K562 (cell line): ENCODE measurements around the gene IFI30. TPM values are rescaled to one million over a fixed set of nuclear protein-coding genes. Genes with fewer than 3 reads are reported as not detected.

Experiments used
- BMI1 ChIP-seq: fragments of 150-350 bp; IDR thresholded peaks from 2 replicates; pipeline ENCODE4 v1.6.1; 2014; ENCODE audit warnings: low read length
- DDX20 ChIP-seq: fragments of 450-650 bp; IDR thresholded peaks from 2 replicates; pipeline ENCODE4 v1.6.1; 2016; ENCODE audit warnings: missing genetic modification characterization, low read depth, mild to moderate bottlenecking, missing compliant biosample characterization, moderate library complexity
- ETV1 ChIP-seq: fragments of 450-650 bp; conservative IDR thresholded peaks from 2 replicates; pipeline ENCODE4 v1.6.1; 2016; ENCODE audit warnings: missing genetic modification characterization, control low read depth, low read depth, missing compliant biosample characterization
- HDAC8 ChIP-seq: fragments of 450-650 bp; IDR thresholded peaks from 2 replicates; pipeline ENCODE4 v1.6.1; 2016; ENCODE audit warnings: mild to moderate bottlenecking, missing genetic modification characterization, moderate library complexity, missing compliant biosample characterization
- HDGF ChIP-seq: fragments of 450-650 bp; IDR thresholded peaks from 2 replicates; pipeline ENCODE4 v1.6.1; 2016
- LEF1 ChIP-seq: fragments of 450-650 bp; IDR thresholded peaks from 2 replicates; pipeline ENCODE4 v1.6.1; 2016; ENCODE audit warnings: mild to moderate bottlenecking
- NCOA2 ChIP-seq, 2 experiments: fragments of 450-650 bp; IDR thresholded peaks; 2 replicates each; pipeline ENCODE4 v1.6.1; 2018; ENCODE audit warnings: mild to moderate bottlenecking in 2 of 2, moderate library complexity in 1 of 2; ENCODE audit not compliant: partially characterized antibody in 2 of 2
- PYGO2 ChIP-seq: fragments of 450-650 bp; IDR thresholded peaks from 2 replicates; pipeline ENCODE4 v1.6.1; 2016; ENCODE audit warnings: mild to moderate bottlenecking, missing genetic modification characterization, moderate library complexity, missing compliant biosample characterization
- RBM22 ChIP-seq: fragments of 200-400 bp; formaldehyde crosslinking; IDR thresholded peaks from 2 replicates; pipeline ENCODE4 v1.6.1; 2018; ENCODE audit warnings: low read length, low read depth; ENCODE audit not compliant: poor library complexity, severe bottlenecking
- SPI1 ChIP-seq: IDR thresholded peaks from 2 replicates; pipeline ENCODE4 v1.6.1; 2011; ENCODE audit warnings: low read depth, low read length, control low read depth, borderline replicate concordance
- TARDBP ChIP-seq: fragments of 450-650 bp; IDR thresholded peaks from 2 replicates; pipeline ENCODE4 v1.6.1; 2016
- TCF7L2 ChIP-seq: fragments of 150-350 bp; IDR thresholded peaks from 2 replicates; pipeline ENCODE4 v1.6.1; 2016; ENCODE audit warnings: low read depth, mild to moderate bottlenecking, low read length, moderate library complexity
- XRCC4 ChIP-seq: IDR thresholded peaks from one replicate; pipeline ENCODE4 v1.6.1; 2011; ENCODE audit not compliant: insufficient read depth, insufficient read length; ENCODE audit errors: extremely low read depth
- ZNF239 ChIP-seq: fragments of 250-450 bp; sonication (Bioruptor Pico); IDR thresholded peaks from 2 replicates; pipeline ENCODE4 v1.4.0; 2020; ENCODE audit warnings: mild to moderate bottlenecking
- ZNF3 ChIP-seq: fragments of 250-450 bp; sonication (Bioruptor Pico); IDR thresholded peaks from 2 replicates; pipeline ENCODE4 v1.5.0; 2021; ENCODE audit warnings: mild to moderate bottlenecking, moderate library complexity
- ZNF707 ChIP-seq: fragments of 250-450 bp; sonication (Bioruptor Pico); conservative IDR thresholded peaks from 2 replicates; pipeline ENCODE4 v1.8.0; 2022; ENCODE audit warnings: inconsistent platforms, mild to moderate bottlenecking, moderate library complexity
- polyA plus RNA-seq, 8 experiments: library from polyadenylated mRNA; depleted of rRNA in 4 of 8; stranded (reverse) in 5 of 8; unstranded in 3 of 8; fragments of >200 nt; fragmentation: Nextera tagmentation in 2 of 8; fragmentation: Illumina TruSeq in 1 of 8; extraction: Ambion mirVana in 2 of 8; extraction: Trizol in 1 of 8; gene quantifications; 2 replicates each; pipeline versions ENCODE4 v1.2.1 to v1.2.3, GENCODE V29; 2011 to 2014; ENCODE audit warnings: inconsistent platforms in 1 of 8, missing spikeins in 1 of 8
- total RNA-seq, 7 experiments: library from RNA; depleted of rRNA in 6 of 7; stranded (reverse); fragments of >200 nt in 6 of 7; fragmentation: Illumina TruSeq in 2 of 7; extraction: Trizol in 2 of 7; gene quantifications; 2 replicates each; pipeline versions ENCODE4 v1.2.1 to v1.2.3, GENCODE V29; 2011 to 2021; ENCODE audit warnings: low replicate concordance in 1 of 7
- TF ChIP-seq, protein P1 (sequence below): fragments of 150-350 bp; IDR thresholded peaks from 2 replicates; pipeline ENCODE4 v1.6.1; 2014; ENCODE audit warnings: low read depth, mild to moderate bottlenecking, low read length, borderline replicate concordance
- TF ChIP-seq, protein P2 (sequence below): fragments of 450-650 bp; IDR thresholded peaks from 2 replicates; pipeline ENCODE4 v1.6.1; 2017; ENCODE audit warnings: mild to moderate bottlenecking, moderate library complexity
- TF ChIP-seq, protein P3 (sequence below), 2 experiments: fragments of 200-800 bp in 1 of 2; sonication (Bioruptor generic) in 1 of 2; sonication (generic) in 1 of 2; formaldehyde crosslinking in 1 of 2; IDR thresholded peaks in 1 of 2; conservative IDR thresholded peaks in 1 of 2; 2 replicates each; pipeline versions ENCODE4 v1.5.0 to v1.6.1; 2016 to 2020; ENCODE audit warnings: missing compliant biosample characterization in 1 of 2, missing genetic modification characterization in 1 of 2, missing genetic modification reagents in 1 of 2
- TF ChIP-seq, protein P4 (sequence below): fragments of 250-450 bp; sonication (Bioruptor Pico); IDR thresholded peaks from 2 replicates; pipeline ENCODE4 v1.8.0; 2022; ENCODE audit warnings: inconsistent platforms, mild to moderate bottlenecking, moderate library complexity, borderline replicate concordance

Gene IFI30
- total and polyA plus RNA-seq, 9 of the 15 experiments (the other 6 are each of a cell fraction or from before 2014, with no cell fraction given): 63.7 to 430 (median 109) TPM

DNA sequence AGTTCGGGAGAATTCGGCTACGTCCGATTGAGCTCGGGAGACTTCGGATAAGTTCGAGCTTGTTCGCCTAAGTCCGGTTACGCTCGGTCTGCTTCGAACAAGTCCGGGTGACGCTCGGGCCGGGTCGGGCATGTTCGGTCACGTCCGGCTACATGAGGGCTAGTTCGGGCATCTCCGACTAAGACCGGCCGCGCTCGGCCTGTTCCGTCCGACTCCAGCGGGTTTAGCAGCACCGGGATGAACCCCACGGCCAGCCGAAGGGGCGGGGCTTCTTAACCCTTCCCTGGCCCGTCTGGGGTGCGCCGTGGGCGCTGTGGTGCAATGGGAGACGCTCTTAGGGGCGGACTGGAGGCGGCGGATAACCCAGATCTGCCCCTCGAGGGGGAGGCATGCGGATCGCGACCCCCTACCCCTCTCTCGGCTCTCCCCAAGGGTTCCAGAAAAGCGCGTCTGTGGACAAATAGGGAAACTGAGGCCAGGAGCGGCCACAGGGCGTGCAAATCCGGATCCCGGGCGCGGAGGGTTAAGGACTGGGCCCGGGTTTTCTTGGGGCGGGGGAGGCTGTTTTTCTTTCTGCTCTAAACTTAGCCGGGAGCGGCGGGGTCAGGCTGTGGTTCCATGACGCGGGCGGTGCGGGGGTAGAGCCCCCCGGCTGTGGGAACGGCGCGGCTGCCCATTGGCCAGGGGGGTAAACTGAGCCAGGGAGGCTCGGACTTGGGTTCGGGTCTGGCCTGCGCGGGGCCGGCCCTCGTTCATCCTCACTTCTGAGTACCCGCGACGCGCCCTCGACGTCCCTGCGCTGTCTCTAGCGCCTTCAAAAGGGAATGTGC lies 51.1 kb downstream of the IFI30 start (continued):
- TF ChIP-seq, protein P1, sequence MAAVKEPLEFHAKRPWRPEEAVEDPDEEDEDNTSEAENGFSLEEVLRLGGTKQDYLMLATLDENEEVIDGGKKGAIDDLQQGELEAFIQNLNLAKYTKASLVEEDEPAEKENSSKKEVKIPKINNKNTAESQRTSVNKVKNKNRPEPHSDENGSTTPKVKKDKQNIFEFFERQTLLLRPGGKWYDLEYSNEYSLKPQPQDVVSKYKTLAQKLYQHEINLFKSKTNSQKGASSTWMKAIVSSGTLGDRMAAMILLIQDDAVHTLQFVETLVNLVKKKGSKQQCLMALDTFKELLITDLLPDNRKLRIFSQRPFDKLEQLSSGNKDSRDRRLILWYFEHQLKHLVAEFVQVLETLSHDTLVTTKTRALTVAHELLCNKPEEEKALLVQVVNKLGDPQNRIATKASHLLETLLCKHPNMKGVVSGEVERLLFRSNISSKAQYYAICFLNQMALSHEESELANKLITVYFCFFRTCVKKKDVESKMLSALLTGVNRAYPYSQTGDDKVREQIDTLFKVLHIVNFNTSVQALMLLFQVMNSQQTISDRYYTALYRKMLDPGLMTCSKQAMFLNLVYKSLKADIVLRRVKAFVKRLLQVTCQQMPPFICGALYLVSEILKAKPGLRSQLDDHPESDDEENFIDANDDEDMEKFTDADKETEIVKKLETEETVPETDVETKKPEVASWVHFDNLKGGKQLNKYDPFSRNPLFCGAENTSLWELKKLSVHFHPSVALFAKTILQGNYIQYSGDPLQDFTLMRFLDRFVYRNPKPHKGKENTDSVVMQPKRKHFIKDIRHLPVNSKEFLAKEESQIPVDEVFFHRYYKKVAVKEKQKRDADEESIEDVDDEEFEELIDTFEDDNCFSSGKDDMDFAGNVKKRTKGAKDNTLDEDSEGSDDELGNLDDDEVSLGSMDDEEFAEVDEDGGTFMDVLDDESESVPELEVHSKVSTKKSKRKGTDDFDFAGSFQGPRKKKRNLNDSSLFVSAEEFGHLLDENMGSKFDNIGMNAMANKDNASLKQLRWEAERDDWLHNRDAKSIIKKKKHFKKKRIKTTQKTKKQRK: no peak
- TF ChIP-seq, protein P2, sequence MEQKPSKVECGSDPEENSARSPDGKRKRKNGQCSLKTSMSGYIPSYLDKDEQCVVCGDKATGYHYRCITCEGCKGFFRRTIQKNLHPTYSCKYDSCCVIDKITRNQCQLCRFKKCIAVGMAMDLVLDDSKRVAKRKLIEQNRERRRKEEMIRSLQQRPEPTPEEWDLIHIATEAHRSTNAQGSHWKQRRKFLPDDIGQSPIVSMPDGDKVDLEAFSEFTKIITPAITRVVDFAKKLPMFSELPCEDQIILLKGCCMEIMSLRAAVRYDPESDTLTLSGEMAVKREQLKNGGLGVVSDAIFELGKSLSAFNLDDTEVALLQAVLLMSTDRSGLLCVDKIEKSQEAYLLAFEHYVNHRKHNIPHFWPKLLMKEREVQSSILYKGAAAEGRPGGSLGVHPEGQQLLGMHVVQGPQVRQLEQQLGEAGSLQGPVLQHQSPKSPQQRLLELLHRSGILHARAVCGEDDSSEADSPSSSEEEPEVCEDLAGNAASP: no peak
- TF ChIP-seq RBM22 (no peak), BMI1 (no peak), XRCC4 (no peak), HDAC8 (tag) (no peak), TARDBP (no peak), ETV1 (tag) (no peak), SPI1 (no peak), ZNF239 (CRISPR knock-in tag) (no peak), NCOA2 (IDR thresholded peaks at IDR 0.05; ENCODE audit: partially characterized antibody in 2 of 2) (no peak), LEF1 (0 out of 2 replicates have a peak, but pooled peaks have one; percentile 45), DDX20 (tag) (no peak), HDGF (no peak), ZNF707 (CRISPR knock-in tag) (no peak), ZNF3 (no peak), PYGO2 (tag) (no peak), TCF7L2 (no peak)
- TF ChIP-seq, protein P3, sequence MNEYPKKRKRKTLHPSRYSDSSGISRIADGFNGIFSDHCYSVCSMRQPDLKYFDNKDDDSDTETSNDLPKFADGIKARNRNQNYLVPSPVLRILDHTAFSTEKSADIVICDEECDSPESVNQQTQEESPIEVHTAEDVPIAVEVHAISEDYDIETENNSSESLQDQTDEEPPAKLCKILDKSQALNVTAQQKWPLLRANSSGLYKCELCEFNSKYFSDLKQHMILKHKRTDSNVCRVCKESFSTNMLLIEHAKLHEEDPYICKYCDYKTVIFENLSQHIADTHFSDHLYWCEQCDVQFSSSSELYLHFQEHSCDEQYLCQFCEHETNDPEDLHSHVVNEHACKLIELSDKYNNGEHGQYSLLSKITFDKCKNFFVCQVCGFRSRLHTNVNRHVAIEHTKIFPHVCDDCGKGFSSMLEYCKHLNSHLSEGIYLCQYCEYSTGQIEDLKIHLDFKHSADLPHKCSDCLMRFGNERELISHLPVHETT (CRISPR knock-in tag; conservative IDR thresholded peaks at IDR 0.05 in 1 of 2, IDR thresholded peaks at IDR 0.05 in 1 of 2): no peak
- TF ChIP-seq, protein P4, sequence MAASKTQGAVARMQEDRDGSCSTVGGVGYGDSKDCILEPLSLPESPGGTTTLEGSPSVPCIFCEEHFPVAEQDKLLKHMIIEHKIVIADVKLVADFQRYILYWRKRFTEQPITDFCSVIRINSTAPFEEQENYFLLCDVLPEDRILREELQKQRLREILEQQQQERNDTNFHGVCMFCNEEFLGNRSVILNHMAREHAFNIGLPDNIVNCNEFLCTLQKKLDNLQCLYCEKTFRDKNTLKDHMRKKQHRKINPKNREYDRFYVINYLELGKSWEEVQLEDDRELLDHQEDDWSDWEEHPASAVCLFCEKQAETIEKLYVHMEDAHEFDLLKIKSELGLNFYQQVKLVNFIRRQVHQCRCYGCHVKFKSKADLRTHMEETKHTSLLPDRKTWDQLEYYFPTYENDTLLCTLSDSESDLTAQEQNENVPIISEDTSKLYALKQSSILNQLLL: no peak
